Nephron (organoid): ENCODE data around the gene DHX35.

Source experiments
- H3K27ac Mint-ChIP-seq, 3 experiments: 2 replicates each; pipeline ENCODE4 v1.8.0; 2020; ENCODE audit warnings: mixed read lengths in 3 of 3, mild to moderate bottlenecking in 2 of 3, moderate library complexity in 1 of 3
- H3K27me3 Mint-ChIP-seq: 2 replicates; pipeline ENCODE4 v1.8.0; 2021; ENCODE audit warnings: low read depth, mild to moderate bottlenecking, moderate library complexity, mixed read lengths
- H3K36me3 Mint-ChIP-seq: 2 replicates; pipeline ENCODE4 v1.8.0; 2020; ENCODE audit warnings: low read depth, mixed read lengths
- H3K4me1 Mint-ChIP-seq: 2 replicates; pipeline ENCODE4 v1.8.0; 2020; ENCODE audit warnings: mixed read lengths
- H3K4me3 Mint-ChIP-seq, 3 experiments: 2 replicates each; pipeline ENCODE4 v1.8.0; 2020; ENCODE audit warnings: mild to moderate bottlenecking in 3 of 3, mixed read lengths in 3 of 3, moderate library complexity in 2 of 3
- H3K9me3 Mint-ChIP-seq: 2 replicates; pipeline ENCODE4 v1.8.0; 2020; ENCODE audit warnings: mixed read lengths
- CTCF ChIP-seq, 3 experiments: fragments of 200-600 bp; sonication (generic); IDR thresholded peaks; one replicate each; pipeline ENCODE4 v1.5.0; 2021; ENCODE audit warnings: antibody characterized with exemption in 3 of 3; ENCODE audit not compliant: unreplicated experiment in 3 of 3

DHX35 gene

GRCh38 chr20:39049684-39050554 lies 87.8 kb downstream of the DHX35 start:
- peak; percentile 98 to 99 (median 99) for TF ChIP-seq CTCF (IDR thresholded peaks at IDR 0.05; ENCODE audit: unreplicated experiment in 3 of 3)
- H3K9me3 Mint-ChIP-seq = no peaks in the 10 kb centered on the region
- H3K36me3 Mint-ChIP-seq = no peaks in the 10 kb centered on the region
- H3K4me3 Mint-ChIP-seq = peak overlapping the region; percentile 79 to 92 (median 86)
- peak overlapping the region in 2 of 3 experiments; percentile 31 to 54 for H3K27ac Mint-ChIP-seq
- peaks cover 18% of the 10 kb centered on the region for H3K27me3 Mint-ChIP-seq
- peaks cover 5% of the 10 kb centered on the region for H3K4me1 Mint-ChIP-seq

- Mint-ChIP-seq H3K27me3 (peaks cover 21% of the 10 kb centered on the region), H3K9me3 (no peaks in the 10 kb centered on the region), H3K36me3 (no peaks in the 10 kb centered on the region), H3K4me1 (peaks cover under 1% of the 10 kb centered on the region), H3K4me3 (peak overlapping the region; percentile 79 to 86 (median 81)), H3K27ac (peak overlapping the region in 2 of 3 experiments; percentile 31 to 53)
- TF ChIP-seq CTCF (IDR thresholded peaks at IDR 0.05; ENCODE audit: unreplicated experiment in 3 of 3) = no peak
Observed at GRCh38 chr20:39050555-39050902, 88.4 kb downstream of the DHX35 start.

GRCh38 chr20:39052676-39053075 lies 90.5 kb downstream of the DHX35 start:
- TF ChIP-seq CTCF (IDR thresholded peaks at IDR 0.05; ENCODE audit: unreplicated experiment in 3 of 3) = no peak
- H3K4me3 Mint-ChIP-seq = peak overlapping the region in 1 of 3 experiments; percentile 30
- no peaks in the 10 kb centered on the region for H3K4me1 Mint-ChIP-seq
- no peaks in the 10 kb centered on the region for H3K9me3 Mint-ChIP-seq
- H3K27ac Mint-ChIP-seq = no peak overlapping the region
- no peaks in the 10 kb centered on the region for H3K36me3 Mint-ChIP-seq
- peaks cover 35% of the 10 kb centered on the region for H3K27me3 Mint-ChIP-seq

GRCh38 chr20:39057143-39057542 lies 95.0 kb downstream of the DHX35 start:
- Mint-ChIP-seq H3K9me3 (no peaks in the 10 kb centered on the region), H3K4me3 (no peak overlapping the region), H3K27me3 (peaks cover 29% of the 10 kb centered on the region), H3K4me1 (no peaks in the 10 kb centered on the region), H3K27ac (no peak overlapping the region), H3K36me3 (no peaks in the 10 kb centered on the region)
- TF ChIP-seq CTCF (IDR thresholded peaks at IDR 0.05; ENCODE audit: unreplicated experiment in 3 of 3) = no peak

GRCh38 chr20:39057911-39058310 lies 95.8 kb downstream of the DHX35 start:
- TF ChIP-seq CTCF (IDR thresholded peaks at IDR 0.05; ENCODE audit: unreplicated experiment in 3 of 3) = no peak
- H3K9me3 Mint-ChIP-seq = no peaks in the 10 kb centered on the region

GRCh38 chr20:39059036-39059435 lies 96.9 kb downstream of the DHX35 start:
- no peak overlapping the region for H3K27ac Mint-ChIP-seq
- no peak overlapping the region for H3K4me3 Mint-ChIP-seq
- H3K9me3 Mint-ChIP-seq = no peaks in the 10 kb centered on the region
- H3K4me1 Mint-ChIP-seq = no peaks in the 10 kb centered on the region
- H3K36me3 Mint-ChIP-seq = no peaks in the 10 kb centered on the region
- TF ChIP-seq CTCF (IDR thresholded peaks at IDR 0.05; ENCODE audit: unreplicated experiment in 3 of 3) = no peak
- H3K27me3 Mint-ChIP-seq = peaks cover 23% of the 10 kb centered on the region

More at GRCh38 chr20:39057911-39058310, 95.8 kb downstream of the DHX35 start:
- Mint-ChIP-seq H3K36me3 (no peaks in the 10 kb centered on the region), H3K27me3 (peaks cover 29% of the 10 kb centered on the region), H3K27ac (no peak overlapping the region), H3K4me3 (no peak overlapping the region), H3K4me1 (no peaks in the 10 kb centered on the region)
